A673 (cell line): ENCODE results near the gene TBCEL.

Source experiments
- EZH2 ChIP-seq: fragments of 200-600 bp; sonication (generic); IDR thresholded peaks from 2 replicates; pipeline ENCODE4 v1.6.1; 2017; ENCODE audit warnings: borderline replicate concordance, low read depth, mild to moderate bottlenecking, mixed read lengths, antibody characterized with exemption, low read length; ENCODE audit not compliant: poor library complexity, severe bottlenecking
- TF ChIP-seq, protein P1 (sequence below): fragments of 300-800, 200-600 bp; sonication (generic); conservative IDR thresholded peaks from 2 replicates; pipeline ENCODE4 v1.5.1; 2017; ENCODE audit warnings: low read depth, mild to moderate bottlenecking, antibody characterized with exemption, low read length, moderate library complexity, mixed read lengths

DNA sequence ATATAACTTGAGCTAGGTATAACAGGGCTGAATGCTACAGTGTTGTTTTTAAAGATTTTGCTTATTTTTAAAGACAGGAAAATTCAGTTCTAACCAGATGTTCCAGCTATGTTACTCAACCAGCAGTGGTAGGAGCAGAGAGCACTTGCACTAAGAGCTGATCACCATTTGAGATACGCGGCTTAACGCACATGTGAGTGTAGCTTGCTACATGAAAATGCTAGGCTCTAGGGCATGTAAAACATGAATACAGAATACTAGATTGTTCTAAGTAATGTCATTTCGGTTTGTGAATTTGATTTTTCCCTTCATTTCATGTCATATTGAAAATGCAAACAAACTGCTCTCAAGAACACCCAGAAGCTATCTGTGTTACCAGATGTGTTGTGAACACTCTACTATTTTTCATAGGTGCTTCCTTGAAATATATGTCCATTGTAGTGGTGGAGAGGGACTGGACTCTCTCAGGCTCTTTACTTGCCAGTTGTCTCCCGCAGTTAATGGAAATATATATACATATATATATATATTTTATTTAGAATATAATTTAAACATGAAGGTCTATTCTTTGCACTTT is 66.3 kb downstream of the TBCEL start:
- TF ChIP-seq, protein P1, sequence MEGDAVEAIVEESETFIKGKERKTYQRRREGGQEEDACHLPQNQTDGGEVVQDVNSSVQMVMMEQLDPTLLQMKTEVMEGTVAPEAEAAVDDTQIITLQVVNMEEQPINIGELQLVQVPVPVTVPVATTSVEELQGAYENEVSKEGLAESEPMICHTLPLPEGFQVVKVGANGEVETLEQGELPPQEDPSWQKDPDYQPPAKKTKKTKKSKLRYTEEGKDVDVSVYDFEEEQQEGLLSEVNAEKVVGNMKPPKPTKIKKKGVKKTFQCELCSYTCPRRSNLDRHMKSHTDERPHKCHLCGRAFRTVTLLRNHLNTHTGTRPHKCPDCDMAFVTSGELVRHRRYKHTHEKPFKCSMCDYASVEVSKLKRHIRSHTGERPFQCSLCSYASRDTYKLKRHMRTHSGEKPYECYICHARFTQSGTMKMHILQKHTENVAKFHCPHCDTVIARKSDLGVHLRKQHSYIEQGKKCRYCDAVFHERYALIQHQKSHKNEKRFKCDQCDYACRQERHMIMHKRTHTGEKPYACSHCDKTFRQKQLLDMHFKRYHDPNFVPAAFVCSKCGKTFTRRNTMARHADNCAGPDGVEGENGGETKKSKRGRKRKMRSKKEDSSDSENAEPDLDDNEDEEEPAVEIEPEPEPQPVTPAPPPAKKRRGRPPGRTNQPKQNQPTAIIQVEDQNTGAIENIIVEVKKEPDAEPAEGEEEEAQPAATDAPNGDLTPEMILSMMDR: no peak
- TF ChIP-seq EZH2: no peak
